GM12872 (cell line): ENCODE data around the gene CACNA1F.

ENCODE experiments used
- TF ChIP-seq, protein P1 (sequence below): IDR thresholded peaks from 3 replicates; pipeline ENCODE4 v1.5.1; 2011; ENCODE audit warnings: low read depth, mild to moderate bottlenecking, low read length, moderate library complexity; ENCODE audit not compliant: insufficient read depth

Gene CACNA1F

DNA sequence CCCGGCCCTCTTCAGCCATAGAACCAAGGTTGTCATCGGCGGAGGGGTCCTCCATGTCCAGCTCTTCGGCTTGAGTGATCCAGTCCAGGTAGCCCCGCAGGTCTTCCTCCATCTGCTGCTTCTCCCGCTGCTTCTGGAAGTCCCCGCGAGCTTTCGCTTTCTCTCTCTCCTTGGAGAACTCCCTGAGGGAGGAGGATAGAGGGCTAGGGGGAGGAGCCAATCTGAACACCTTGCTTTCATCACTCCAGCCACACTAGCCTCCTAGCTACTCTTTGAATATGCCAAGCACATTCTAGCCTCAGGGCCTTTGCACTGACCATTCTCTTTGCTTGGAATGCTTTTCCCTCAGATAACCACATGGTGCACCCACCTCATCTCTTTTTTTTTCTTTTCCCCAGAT is 6.2 kb downstream of the CACNA1F start:
- TF ChIP-seq, protein P1, sequence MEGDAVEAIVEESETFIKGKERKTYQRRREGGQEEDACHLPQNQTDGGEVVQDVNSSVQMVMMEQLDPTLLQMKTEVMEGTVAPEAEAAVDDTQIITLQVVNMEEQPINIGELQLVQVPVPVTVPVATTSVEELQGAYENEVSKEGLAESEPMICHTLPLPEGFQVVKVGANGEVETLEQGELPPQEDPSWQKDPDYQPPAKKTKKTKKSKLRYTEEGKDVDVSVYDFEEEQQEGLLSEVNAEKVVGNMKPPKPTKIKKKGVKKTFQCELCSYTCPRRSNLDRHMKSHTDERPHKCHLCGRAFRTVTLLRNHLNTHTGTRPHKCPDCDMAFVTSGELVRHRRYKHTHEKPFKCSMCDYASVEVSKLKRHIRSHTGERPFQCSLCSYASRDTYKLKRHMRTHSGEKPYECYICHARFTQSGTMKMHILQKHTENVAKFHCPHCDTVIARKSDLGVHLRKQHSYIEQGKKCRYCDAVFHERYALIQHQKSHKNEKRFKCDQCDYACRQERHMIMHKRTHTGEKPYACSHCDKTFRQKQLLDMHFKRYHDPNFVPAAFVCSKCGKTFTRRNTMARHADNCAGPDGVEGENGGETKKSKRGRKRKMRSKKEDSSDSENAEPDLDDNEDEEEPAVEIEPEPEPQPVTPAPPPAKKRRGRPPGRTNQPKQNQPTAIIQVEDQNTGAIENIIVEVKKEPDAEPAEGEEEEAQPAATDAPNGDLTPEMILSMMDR = no peak

DNA sequence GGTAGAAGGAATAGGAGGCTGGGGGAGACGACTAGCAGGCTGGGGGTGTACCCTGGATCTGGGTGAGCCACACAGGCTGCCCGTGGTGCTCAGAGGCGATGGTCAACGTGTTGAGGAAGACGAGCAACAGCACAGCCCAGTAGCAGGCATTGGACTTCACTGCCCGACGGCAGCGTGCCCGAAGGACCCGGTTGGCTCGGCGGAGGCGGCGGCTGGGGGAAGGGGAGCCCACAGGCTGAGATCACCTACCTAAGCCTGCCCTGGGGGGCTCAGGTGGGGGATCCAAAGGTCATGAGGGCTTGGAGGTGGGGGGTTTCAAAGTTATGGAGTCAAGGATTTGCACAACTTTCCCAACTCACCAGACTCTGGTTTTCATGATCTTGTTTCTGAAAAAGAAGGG is 7.3 kb downstream of the CACNA1F start:
- TF ChIP-seq, protein P1 = no peak

DNA sequence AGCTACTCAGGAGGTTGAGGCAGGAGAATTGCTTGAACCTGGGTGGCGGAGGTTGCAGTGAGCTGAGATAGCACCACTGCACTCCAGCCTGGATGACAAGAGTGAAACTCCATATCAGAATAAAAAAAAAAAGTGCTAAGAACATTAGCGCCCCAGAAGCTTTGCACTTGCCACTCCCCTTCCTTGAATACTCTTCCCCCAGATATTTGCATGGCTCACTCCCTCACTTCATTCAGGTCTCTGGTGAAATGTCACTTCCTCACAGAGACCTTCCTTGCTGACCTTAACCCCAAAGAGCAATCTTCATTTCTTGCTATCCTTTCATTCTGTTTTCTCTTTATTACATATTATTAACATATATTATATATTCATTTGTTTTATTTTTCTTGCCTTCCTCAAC is 11.3 kb downstream of the CACNA1F start:
- TF ChIP-seq, protein P1 = no peak

DNA sequence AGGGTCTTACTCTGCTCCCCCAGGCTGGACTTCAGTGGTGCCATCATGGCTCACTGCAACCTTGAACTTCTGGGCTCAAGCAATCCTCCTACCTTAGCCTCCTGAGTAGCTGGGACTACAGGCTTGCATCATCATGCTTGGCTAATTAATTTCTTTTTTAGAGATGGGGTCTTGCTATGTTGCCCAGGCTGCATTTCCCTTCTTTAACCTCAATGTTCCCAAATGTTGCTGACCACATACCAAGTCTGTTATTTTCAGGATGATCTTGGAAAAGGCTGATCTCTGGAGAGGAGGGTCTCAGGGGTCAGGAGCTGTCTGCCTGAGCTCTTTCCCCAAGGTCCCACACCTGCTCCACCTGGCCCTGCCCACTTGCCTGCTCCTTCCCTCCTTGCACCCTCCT is 13.0 kb downstream of the CACNA1F start:
- TF ChIP-seq, protein P1 = no peak

DNA sequence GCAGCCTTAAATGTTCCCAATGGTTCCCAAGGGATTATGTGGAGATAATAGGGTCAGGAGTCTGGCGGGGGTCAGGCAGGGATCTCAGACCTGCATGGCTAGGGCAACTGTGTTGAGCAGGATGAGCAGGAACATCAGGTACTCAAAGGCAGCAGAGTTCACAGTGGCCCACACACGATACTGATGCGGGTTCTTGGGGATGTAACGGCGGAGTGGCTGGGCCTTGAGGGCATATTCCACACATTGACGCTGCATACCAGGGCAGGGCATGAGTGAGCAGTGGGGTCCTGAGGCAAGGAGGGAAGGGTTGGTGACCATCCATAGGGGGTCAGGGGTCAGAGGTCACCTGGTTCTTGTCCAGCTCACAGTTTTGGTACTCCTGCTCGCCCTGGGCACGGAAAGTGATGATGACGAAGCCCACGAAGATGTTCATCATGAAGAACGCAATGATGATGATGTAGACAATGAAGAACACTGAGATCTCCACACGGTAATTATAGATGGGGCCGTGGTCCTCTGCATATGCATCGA is 18.1 kb downstream of the CACNA1F start:
- TF ChIP-seq, protein P1 = no peak

DNA sequence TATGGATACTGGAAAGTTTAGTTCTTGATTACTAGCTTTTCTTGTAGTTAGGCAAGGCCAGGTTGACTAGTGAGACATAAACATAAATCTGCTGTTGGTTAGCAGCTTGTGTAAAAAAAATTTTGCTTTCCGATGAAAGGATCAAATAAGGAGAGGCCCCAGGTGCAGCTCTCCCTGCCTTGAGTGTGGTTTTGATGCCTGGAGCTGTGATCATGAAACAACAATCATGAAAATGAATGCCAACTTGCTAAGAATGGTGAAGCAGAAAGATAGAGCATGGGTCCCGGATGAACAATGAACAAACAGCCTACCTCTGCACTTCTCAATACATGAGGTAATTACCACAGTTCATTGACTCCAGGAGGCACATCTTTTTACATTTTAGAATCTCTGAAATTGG is 18.7 kb downstream of the CACNA1F start:
- TF ChIP-seq, protein P1 = no peak

DNA sequence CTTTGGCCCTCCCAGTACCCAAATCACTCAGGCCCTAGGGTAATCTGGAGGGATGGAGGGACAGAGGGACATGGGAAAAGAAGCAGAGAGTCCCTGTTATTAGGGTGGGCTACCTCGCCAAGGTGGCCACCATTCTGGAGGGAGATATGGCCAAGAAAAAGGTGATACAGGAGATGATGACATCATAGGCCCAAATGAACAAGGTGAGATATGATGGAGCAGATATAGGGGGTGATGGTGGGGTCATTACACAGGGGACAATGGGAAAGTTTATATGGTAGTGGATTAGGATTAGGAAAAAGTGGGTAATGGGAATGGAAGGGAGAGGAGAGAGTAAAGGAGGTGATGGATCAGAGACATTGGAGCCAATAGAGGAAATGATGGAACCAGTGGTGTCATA is 20.3 kb downstream of the CACNA1F start:
- TF ChIP-seq, protein P1 = no peak
